Dendritic cell treated with granulocyte-macrophage colony-stimulating factor and Interleukin-4, amounts not matched to agents 40 ng/mL and 50 ng/mL, for 4 days (primary cell): ENCODE measurements around the gene PI4KA.
"Not testable (repeated sequence)": the region's sequence is repeated elsewhere in the genome, so short reads cannot be mapped to it uniquely, and the experiment has no call there.

ENCODE experiments used
- H3K27ac Mint-ChIP-seq: one replicate; pipeline ENCODE4 v1.8.0; 2022; ENCODE audit warnings: mild to moderate bottlenecking, mixed read lengths
- H3K27me3 Mint-ChIP-seq: one replicate; pipeline ENCODE4 v1.8.0; 2022; ENCODE audit warnings: mild to moderate bottlenecking, mixed read lengths
- H3K36me3 Mint-ChIP-seq: one replicate; pipeline ENCODE4 v1.8.0; 2022; ENCODE audit warnings: low read depth, mixed read lengths
- H3K4me1 Mint-ChIP-seq: one replicate; pipeline ENCODE4 v1.8.0; 2022; ENCODE audit warnings: low read depth, mixed read lengths
- H3K4me3 Mint-ChIP-seq: one replicate; pipeline ENCODE4 v1.8.0; 2022; ENCODE audit warnings: mild to moderate bottlenecking, moderate library complexity, mixed read lengths
- H3K9me3 Mint-ChIP-seq: one replicate; pipeline ENCODE4 v1.8.0; 2022; ENCODE audit warnings: mixed read lengths
- intact Hi-C: fragments of 100-400 bp; cut with micrococcal nuclease; formaldehyde crosslinking; loops from one replicate; pipeline ENCODE4 v1.15.0; 2022

PI4KA gene

DNA sequence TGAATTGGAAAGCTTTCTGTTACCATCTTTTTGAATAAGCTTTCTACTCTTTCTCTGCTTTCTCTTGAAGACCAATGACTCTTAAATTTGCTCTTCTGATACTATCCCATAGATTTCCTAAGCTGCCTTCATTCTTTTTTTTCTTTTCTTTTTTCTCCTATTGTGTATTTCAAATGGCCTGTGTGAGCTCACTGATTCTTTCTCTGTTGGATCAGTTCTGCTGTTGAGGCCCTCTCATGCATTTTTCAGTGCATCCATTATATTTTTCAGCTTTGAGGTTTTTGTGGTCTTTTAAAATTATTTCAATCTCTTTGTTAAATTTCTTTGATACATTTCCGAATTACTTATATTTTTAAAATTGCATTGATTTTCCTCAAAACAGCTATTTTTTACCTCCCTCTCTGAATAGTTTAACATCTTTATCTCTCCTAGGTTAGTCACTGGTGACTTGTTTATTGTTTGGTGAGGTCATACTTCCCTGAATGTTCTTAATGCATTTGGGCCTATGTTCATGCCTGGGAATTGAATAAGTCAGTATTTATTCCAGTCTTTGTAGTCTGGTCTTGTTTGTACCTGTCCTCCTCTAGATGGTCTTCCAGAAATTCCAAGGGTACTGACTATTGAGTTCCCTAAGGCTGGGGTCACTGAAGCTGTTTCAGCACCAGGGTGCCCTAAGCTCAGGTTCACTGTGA lies 195.3 kb downstream of the PI4KA start:
- H3K9me3 Mint-ChIP-seq: peaks cover 10% of the 10 kb centered on the region
- no peak overlapping the region for H3K27ac Mint-ChIP-seq
- no peak overlapping the region for H3K4me3 Mint-ChIP-seq
- H3K36me3 Mint-ChIP-seq: no peaks in the 10 kb centered on the region
- peaks cover 5% of the 10 kb centered on the region for H3K4me1 Mint-ChIP-seq
- intact Hi-C loops: no loop called here
- peaks cover 33% of the 10 kb centered on the region for H3K27me3 Mint-ChIP-seq

DNA sequence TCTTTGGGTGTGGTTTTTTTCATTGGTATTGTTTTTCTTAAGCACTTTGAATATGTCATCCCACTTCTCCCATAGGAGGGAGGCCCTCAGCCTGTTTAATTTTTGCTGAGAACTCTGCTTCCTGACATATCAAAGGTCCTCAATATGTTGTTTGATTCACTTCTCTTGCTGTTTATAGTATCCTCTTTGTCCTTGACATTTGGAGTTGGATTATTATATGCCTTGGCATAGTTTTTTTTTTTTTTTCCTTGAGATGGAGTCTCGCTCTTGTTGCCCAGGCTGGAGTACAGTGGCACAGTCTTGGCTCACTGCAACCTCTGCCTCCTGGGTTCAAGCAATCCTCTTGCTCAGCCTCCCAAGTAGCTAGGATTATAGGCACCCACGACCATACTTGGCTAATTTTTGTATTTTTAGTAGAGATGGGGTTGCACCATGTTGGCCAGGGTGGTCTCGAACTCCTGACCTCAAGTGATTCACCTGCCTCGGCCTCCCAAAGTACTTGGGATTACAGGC lies 196.0 kb downstream of the PI4KA start:
- H3K36me3 Mint-ChIP-seq, H3K4me1 Mint-ChIP-seq, H3K9me3 Mint-ChIP-seq, intact Hi-C loops, H3K27ac Mint-ChIP-seq, H3K4me3 Mint-ChIP-seq: not testable (repeated sequence)
- H3K27me3 Mint-ChIP-seq: peaks cover 39% of the 10 kb centered on the region

DNA sequence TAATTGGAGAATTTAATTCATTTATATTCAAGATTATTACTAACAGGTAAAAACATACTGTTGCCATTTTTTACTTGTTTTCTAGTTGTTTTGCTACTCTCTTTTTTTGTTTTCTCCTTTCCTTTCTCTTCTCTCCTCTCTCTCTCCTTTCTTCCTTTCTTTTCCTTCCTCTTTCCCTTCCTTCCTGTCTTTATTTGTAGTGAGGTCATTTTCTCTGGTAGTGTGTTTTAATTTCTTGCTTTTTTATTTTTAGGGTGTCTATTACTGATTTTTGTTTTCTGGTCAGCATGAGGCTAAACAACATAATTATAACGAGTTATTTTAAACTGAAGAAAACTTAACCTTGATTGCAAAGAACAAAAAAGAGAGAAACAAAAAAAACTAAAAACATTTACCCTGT lies 197.1 kb downstream of the PI4KA start:
- Mint-ChIP-seq H3K9me3 (peaks cover 10% of the 10 kb centered on the region), H3K27me3 (peaks cover 41% of the 10 kb centered on the region), H3K4me1 (peaks cover 5% of the 10 kb centered on the region), H3K36me3 (no peaks in the 10 kb centered on the region), H3K27ac (no peak overlapping the region), H3K4me3 (no peak overlapping the region)
- intact Hi-C loops: no loop called here

DNA sequence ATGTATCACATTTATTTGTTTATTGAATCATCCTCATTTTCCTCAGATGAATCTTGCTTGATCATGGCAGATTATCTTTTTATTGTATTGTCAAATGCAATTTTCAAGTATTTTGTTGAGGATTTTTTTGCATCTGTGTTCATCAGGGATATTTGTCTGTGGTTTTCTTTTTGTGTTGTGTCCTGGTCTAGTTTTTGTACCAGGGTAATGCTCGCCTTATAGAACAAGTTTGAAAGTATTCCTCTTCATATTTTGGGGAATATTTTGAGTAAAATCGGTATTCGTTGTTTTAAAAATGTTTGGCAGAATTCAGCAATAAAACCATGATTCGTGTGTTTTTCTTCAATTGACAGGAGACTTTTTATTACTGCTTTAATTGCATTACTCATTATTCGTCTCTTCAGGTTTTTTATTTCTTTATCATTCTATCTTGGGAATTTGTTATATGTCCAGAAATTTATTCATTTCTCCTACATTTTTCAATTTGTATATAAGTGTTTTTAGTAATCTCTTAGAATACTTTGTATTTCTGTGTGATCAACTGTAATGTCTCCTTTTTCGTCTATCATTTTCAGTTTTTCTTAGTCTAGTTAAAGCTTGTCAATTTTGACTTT lies 198.1 kb downstream of the PI4KA start:
- H3K27ac Mint-ChIP-seq: no peak overlapping the region
- H3K9me3 Mint-ChIP-seq: peaks cover 10% of the 10 kb centered on the region
- H3K4me3 Mint-ChIP-seq: no peak overlapping the region
- H3K4me1 Mint-ChIP-seq: peaks cover 5% of the 10 kb centered on the region
- H3K36me3 Mint-ChIP-seq: no peaks in the 10 kb centered on the region
- intact Hi-C loops: no loop called here
- H3K27me3 Mint-ChIP-seq: peaks cover 37% of the 10 kb centered on the region

DNA sequence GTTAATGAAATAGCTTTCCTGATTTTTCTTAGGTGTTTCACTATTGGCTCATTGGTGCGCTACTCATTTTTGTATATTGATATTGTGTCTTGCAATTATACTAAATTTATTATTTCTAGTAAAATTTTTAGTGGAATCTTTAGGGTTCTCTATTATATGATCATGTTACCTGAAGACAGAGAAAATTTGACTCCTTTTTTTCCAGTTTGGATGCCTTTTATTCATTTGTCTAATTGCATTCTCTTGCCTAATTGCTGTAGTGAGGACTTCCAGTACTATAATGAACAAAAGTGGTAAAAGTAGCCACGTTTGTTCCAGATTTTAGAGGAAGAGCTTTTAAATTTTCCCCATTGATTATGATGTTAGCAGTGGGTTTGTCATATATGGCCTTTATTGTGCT lies 198.7 kb downstream of the PI4KA start:
- Mint-ChIP-seq H3K4me3 (no peak overlapping the region), H3K4me1 (peaks cover 5% of the 10 kb centered on the region), H3K27me3 (peaks cover 37% of the 10 kb centered on the region), H3K9me3 (peaks cover 10% of the 10 kb centered on the region), H3K36me3 (no peaks in the 10 kb centered on the region), H3K27ac (no peak overlapping the region)
- intact Hi-C loops: no loop called here

DNA sequence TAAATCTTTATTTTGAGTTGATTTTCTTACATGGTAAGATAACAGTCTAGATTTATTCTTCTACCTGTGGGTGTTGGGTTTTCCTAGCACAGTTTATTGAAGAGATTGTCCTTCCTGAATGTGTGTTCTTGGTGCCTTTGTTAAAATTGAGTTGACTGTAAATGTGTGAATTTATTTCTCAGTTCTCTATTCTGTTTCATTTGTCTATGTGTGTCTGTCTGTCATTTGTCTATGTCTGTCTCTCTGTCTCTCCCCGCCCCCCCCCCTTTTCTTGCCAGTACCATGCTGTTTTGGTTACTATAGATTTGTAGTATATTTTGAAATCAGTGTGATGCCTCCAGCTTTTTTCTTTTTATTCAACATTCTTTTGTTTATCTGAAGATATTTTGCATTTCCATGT lies 199.4 kb downstream of the PI4KA start:
- Mint-ChIP-seq H3K4me1 (peaks cover 5% of the 10 kb centered on the region), H3K4me3 (no peak overlapping the region), H3K9me3 (peaks cover 10% of the 10 kb centered on the region), H3K27me3 (peaks cover 35% of the 10 kb centered on the region), H3K27ac (no peak overlapping the region), H3K36me3 (no peaks in the 10 kb centered on the region)
- intact Hi-C loops: no loop called here

DNA sequence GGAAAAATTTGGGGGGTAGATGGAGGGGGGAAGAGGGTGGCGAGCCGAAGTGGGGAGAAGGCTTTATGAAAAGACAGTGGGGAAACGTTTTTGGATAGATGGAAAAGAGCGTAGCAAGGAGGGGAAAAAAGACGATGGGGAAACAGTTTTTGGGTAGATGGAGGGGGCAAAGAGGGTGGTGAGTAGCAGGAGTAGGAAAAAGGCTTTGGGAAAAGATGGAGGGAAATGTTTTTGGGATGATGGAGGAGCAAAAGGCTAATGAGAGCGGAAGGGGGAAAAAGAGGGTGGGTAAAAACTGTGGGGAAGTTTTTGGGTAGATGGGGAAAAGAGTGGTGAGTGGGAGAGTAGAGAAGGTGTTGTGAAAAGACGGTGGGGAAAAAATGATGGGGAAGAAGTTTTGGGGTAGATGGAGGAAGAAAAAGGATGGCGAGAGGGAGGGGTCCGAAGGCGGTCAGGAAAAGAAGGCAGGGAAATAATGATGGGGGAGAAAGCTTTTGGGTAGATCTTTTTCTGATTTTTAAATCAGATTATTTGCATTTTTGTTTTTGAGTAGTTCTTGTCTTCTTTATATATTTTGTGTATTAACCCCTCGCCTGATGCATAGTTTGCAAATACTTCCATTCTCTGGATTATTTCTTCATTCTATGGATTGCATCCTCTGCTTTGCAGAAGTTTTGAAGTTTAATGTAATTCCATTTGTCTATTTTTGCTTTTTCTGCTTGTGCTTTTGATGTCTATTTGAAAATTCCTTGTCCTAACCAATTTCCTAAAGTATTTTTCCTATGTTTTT lies 200.0 kb downstream of the PI4KA start:
- peaks cover 5% of the 10 kb centered on the region for H3K4me1 Mint-ChIP-seq
- H3K9me3 Mint-ChIP-seq: peaks cover 9% of the 10 kb centered on the region
- peaks cover 33% of the 10 kb centered on the region for H3K27me3 Mint-ChIP-seq
- H3K36me3 Mint-ChIP-seq: no peaks in the 10 kb centered on the region
- H3K27ac Mint-ChIP-seq: no peak overlapping the region
- H3K4me3 Mint-ChIP-seq: no peak overlapping the region
- intact Hi-C loops: no loop called here

DNA sequence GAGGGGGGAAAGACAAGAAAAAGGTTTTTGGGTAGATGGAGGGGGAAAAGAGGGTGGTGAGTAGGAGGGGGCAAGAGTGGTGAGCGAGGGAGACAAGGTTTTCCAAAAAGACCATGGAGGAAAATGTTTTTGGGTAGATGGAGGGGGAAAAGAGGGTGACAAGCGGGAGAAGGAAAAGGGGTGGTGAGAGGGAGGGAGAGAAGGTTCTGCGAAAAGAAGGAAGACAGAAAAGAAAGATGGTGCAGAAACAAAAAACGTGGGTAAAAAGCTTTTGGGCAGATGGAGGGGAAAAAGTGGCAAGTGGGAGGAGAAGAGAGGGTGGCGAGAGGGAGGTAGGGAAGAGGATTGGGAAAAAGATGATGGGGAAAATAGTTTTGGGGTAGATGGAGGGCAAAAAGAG lies 200.6 kb downstream of the PI4KA start:
- intact Hi-C loops: no loop called here
- Mint-ChIP-seq H3K4me3 (no peak overlapping the region), H3K27ac (no peak overlapping the region), H3K9me3 (peaks cover 3% of the 10 kb centered on the region), H3K27me3 (peaks cover 31% of the 10 kb centered on the region), H3K4me1 (peaks cover 5% of the 10 kb centered on the region), H3K36me3 (no peaks in the 10 kb centered on the region)
